Activated CD4-positive, alpha-beta T cell treated with anti-CD3 and anti-CD28 coated beads, Interleukin-2, amount 10 ng/mL, durations not matched to agents 7 days and 5 days (primary cell): ENCODE results near the gene CCDC190. TPM values are rescaled to one million over a fixed set of nuclear protein-coding genes. Genes with fewer than 3 reads are reported as not detected.
"Not testable (repeated sequence)": the region's sequence is repeated elsewhere in the genome, so short reads cannot be mapped to it uniquely, and the experiment has no call there.

Source experiments
- CTCF ChIA-PET: fragments of 350-600 bp; sonication (Branson Sonifier 250); formaldehyde crosslinking; loops from one replicate; lab custom pipeline; 2021; ENCODE audit warnings: antibody characterized with exemption; lab: Charles Lee
- POLR2A ChIA-PET: fragments of 350-600 bp; sonication (Branson Sonifier 250); formaldehyde crosslinking; loops from one replicate; lab custom pipeline; 2021; ENCODE audit warnings: antibody characterized with exemption; lab: Charles Lee
- DNase-seq: peaks from one replicate; pipeline ENCODE4 v3.0.0-alpha.2; 2020
- H3K27ac Mint-ChIP-seq: one replicate; pipeline ENCODE4 v1.8.0; 2021; ENCODE audit warnings: mild to moderate bottlenecking, moderate library complexity, mixed read lengths
- H3K27me3 Mint-ChIP-seq: one replicate; pipeline ENCODE4 v1.8.0; 2021; ENCODE audit warnings: mixed read lengths
- H3K36me3 Mint-ChIP-seq: one replicate; pipeline ENCODE4 v1.8.0; 2021; ENCODE audit warnings: low read depth, mixed read lengths
- H3K4me1 Mint-ChIP-seq: one replicate; pipeline ENCODE4 v1.8.0; 2021; ENCODE audit warnings: mixed read lengths
- H3K4me3 Mint-ChIP-seq: one replicate; pipeline ENCODE4 v1.8.0; 2021; ENCODE audit warnings: mild to moderate bottlenecking, moderate library complexity, mixed read lengths
- H3K9me3 Mint-ChIP-seq: one replicate; pipeline ENCODE4 v1.8.0; 2021; ENCODE audit warnings: mixed read lengths
- total RNA-seq, 2 experiments: library from RNA; stranded (reverse); gene quantifications; one replicate each; pipeline ENCODE4 v1.2.3, GENCODE V29; 2021

CCDC190 gene
- total RNA-seq, 2 experiments from 2014 or later, result not detected

DNA sequence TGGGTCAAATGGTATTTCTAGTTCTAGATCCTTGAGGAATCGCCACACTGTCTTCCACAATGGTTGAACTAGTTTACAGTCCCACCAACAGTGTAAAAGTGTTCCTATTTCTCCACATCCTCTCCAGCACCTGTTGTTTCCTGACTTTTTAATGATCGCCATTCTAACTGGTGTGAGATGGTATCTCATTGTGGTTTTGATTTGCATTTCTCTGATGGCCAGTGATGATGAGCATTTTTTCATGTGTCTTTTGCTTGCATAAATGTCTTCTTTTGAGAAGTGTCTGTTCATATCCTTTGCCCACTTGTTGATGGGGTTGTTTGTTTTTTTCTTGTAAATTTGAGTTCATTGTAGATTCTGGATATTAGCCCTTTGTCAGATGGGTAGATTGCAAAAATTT, 53.5 kb downstream of the CCDC190 start:
- CTCF ChIA-PET, H3K4me3 Mint-ChIP-seq, H3K4me1 Mint-ChIP-seq, H3K9me3 Mint-ChIP-seq, H3K27me3 Mint-ChIP-seq, POLR2A ChIA-PET, DNase-seq, H3K27ac Mint-ChIP-seq: not testable (repeated sequence)
- peaks cover 65% of the 10 kb centered on the region for H3K36me3 Mint-ChIP-seq

Other genes with a start within 250 kb of the CCDC190 start
- under 1 TPM; 0.02 to 0.35 TPM for gene DDR2, start 228.7 kb downstream of the CCDC190 start, total RNA-seq
- gene HSD17B7, start 70.5 kb downstream of the CCDC190 start, total RNA-seq, result 10 to 100 TPM; 22.5 to 23.8 TPM
- gene RGS4, start 208.2 kb upstream of the CCDC190 start, total RNA-seq, result not detected